HS-5 (cell line): ENCODE results near the gene BFSP2.
"Not testable (repeated sequence)": the region's sequence is repeated elsewhere in the genome, so short reads cannot be mapped to it uniquely, and the experiment has no call there.

Experiments
- DNase-seq: peaks from one replicate; pipeline ENCODE4 v3.0.0-alpha.2; 2012; ENCODE audit warnings: low read depth

The BFSP2 gene

GRCh38 chr3:133521946-133522345, 122.1 kb downstream of the BFSP2 start:
- DNase-seq, result no peak

- DNase-seq, result not testable (repeated sequence)
Observed at GRCh38 chr3:133523758-133524157, 123.9 kb downstream of the BFSP2 start.
